Calu3 (cell line): Measurements from ENCODE around the gene EYS. TPM values are rescaled to one million over a fixed set of nuclear protein-coding genes. Genes with fewer than 3 reads are reported as not detected.

Experiments
- BruUV-seq: library from RNA; stranded (reverse); fragments of 400-500 nt; replicated peaks from 2 replicates; lab custom pipeline; 2021; lab: Mats Ljungman, UMichigan
- CTCF ChIA-PET: fragments of 300-600 bp; sonication (Branson Sonifier 250); formaldehyde crosslinking; loops from one replicate; lab custom pipeline; 2022; ENCODE audit warnings: antibody characterized with exemption; lab: Charles Lee
- DNase-seq: peaks from one replicate; pipeline ENCODE4 v3.0.0; 2022
- H3K27ac Mint-ChIP-seq: one replicate; pipeline ENCODE4 v1.8.0; 2022; ENCODE audit warnings: mixed read lengths; ENCODE audit not compliant: unreplicated experiment
- H3K27me3 Mint-ChIP-seq: one replicate; pipeline ENCODE4 v1.8.0; 2022; ENCODE audit warnings: mixed read lengths; ENCODE audit not compliant: unreplicated experiment
- H3K36me3 Mint-ChIP-seq: one replicate; pipeline ENCODE4 v1.8.0; 2022; ENCODE audit warnings: mild to moderate bottlenecking, moderate library complexity, mixed read lengths; ENCODE audit not compliant: insufficient read depth, unreplicated experiment
- H3K4me1 Mint-ChIP-seq: one replicate; pipeline ENCODE4 v1.8.0; 2022; ENCODE audit warnings: mild to moderate bottlenecking, low read depth, mixed read lengths; ENCODE audit not compliant: unreplicated experiment
- H3K4me3 Mint-ChIP-seq: one replicate; pipeline ENCODE4 v1.8.0; 2022; ENCODE audit warnings: mild to moderate bottlenecking, low read depth, moderate library complexity, mixed read lengths; ENCODE audit not compliant: unreplicated experiment
- H3K9me3 Mint-ChIP-seq: one replicate; pipeline ENCODE4 v1.8.0; 2022; ENCODE audit warnings: low read depth, mixed read lengths; ENCODE audit not compliant: unreplicated experiment
- CTCF ChIP-seq: fragments of 200-600 bp; IDR thresholded peaks from one replicate; pipeline ENCODE4 v1.8.0; 2022; ENCODE audit warnings: antibody characterized with exemption; ENCODE audit not compliant: unreplicated experiment
- intact Hi-C: fragments of 100-400 bp; cut with micrococcal nuclease; formaldehyde crosslinking; loops from one replicate; pipeline ENCODE4 v1.10.0; 2022; ENCODE audit not compliant: unreplicated experiment
- total RNA-seq: library from RNA; stranded (reverse); gene quantifications from 2 replicates; pipeline ENCODE4 v1.2.3, GENCODE V29; 2022

The EYS gene
- total RNA-seq, 1 experiment from 2014 or later = not detected

DNA sequence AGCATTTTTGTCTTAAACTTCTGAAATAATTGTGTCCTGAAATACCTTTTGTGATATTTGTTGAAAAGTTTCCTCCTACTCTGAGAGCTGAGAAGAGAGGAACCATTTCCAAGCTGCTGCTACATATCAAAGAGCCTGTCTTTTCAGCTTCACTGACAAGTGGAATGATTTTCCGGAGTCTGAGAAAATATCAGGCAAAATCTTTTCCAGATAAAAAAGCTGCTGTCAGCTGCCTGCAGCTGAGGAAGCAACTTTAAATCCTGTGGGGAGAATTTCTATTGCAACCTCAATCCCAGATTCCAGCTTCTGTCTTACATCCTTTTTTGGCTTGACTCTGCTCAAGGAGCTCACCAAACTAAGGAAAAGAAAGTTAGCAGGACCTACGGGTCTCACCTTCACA is 1167.1 kb downstream of the EYS start:
- H3K4me1 Mint-ChIP-seq = no peaks in the 10 kb centered on the region
- H3K27ac Mint-ChIP-seq = no peak overlapping the region
- DNase-seq = no peak
- CTCF ChIA-PET = no interaction called here
- no peaks in the 10 kb centered on the region for H3K36me3 Mint-ChIP-seq
- no peak for TF ChIP-seq CTCF
- H3K4me3 Mint-ChIP-seq = no peak overlapping the region
- no TSS peak for BruUV-seq
- H3K27me3 Mint-ChIP-seq = no peaks in the 10 kb centered on the region
- intact Hi-C loops = no loop called here
- H3K9me3 Mint-ChIP-seq = peaks cover 13% of the 10 kb centered on the region

GRCh38 chr6:64538722-64539121 is 1168.3 kb downstream of the EYS start:
- no peak for TF ChIP-seq CTCF
- Mint-ChIP-seq H3K27me3 (no peaks in the 10 kb centered on the region), H3K27ac (no peak overlapping the region), H3K4me3 (no peak overlapping the region), H3K9me3 (peaks cover 12% of the 10 kb centered on the region), H3K4me1 (no peaks in the 10 kb centered on the region), H3K36me3 (no peaks in the 10 kb centered on the region)
- no peak for DNase-seq
- no TSS peak for BruUV-seq
- CTCF ChIA-PET = no interaction called here
- intact Hi-C loops = no loop called here

GRCh38 chr6:64527899-64528298 is 1179.1 kb downstream of the EYS start:
- Mint-ChIP-seq H3K4me3 (no peak overlapping the region), H3K27ac (no peak overlapping the region), H3K4me1 (no peaks in the 10 kb centered on the region), H3K9me3 (peaks cover 11% of the 10 kb centered on the region), H3K36me3 (no peaks in the 10 kb centered on the region), H3K27me3 (no peaks in the 10 kb centered on the region)
- CTCF ChIA-PET = no interaction called here
- no TSS peak for BruUV-seq
- TF ChIP-seq CTCF = no peak
- DNase-seq = no peak
- intact Hi-C loops = no loop called here

DNA sequence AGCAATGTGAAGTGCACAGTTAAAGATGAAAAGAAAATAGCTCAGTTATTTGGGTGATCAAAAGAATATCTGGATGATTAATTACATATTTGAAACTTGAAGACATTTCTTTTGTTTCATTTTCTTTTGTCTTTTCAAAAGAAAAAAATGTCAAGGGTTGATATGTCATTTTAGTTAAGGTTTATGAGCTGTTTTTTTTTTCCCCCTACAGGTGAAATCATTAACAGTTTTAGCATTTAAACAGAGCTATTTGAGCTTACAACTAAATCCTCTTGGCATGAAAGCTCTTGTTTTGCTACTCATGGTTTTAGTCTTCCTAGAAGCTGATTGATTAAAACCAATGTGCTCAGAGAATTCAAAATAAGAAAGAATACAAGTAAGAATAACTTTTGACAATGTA is 1184.2 kb downstream of the EYS start:
- Mint-ChIP-seq H3K36me3 (no peaks in the 10 kb centered on the region), H3K9me3 (peaks cover 2% of the 10 kb centered on the region), H3K4me1 (no peaks in the 10 kb centered on the region), H3K4me3 (no peak overlapping the region), H3K27ac (no peak overlapping the region), H3K27me3 (no peaks in the 10 kb centered on the region)
- TF ChIP-seq CTCF = no peak
- intact Hi-C loops = no loop called here
- CTCF ChIA-PET = no interaction called here
- no TSS peak for BruUV-seq
- no peak for DNase-seq

- H3K27ac Mint-ChIP-seq = no peak overlapping the region
- CTCF ChIA-PET = no interaction called here
- no peaks in the 10 kb centered on the region for H3K36me3 Mint-ChIP-seq
- no peak for TF ChIP-seq CTCF
- intact Hi-C loops = no loop called here
- H3K4me3 Mint-ChIP-seq = no peak overlapping the region
- peaks cover 5% of the 10 kb centered on the region for H3K9me3 Mint-ChIP-seq
- no TSS peak for BruUV-seq
- no peaks in the 10 kb centered on the region for H3K27me3 Mint-ChIP-seq
- no peaks in the 10 kb centered on the region for H3K4me1 Mint-ChIP-seq
- DNase-seq = no peak
These were observed 1187.0 kb downstream of the EYS start for GRCh38 chr6:64520050-64520449.
